GM12878 (cell line): ENCODE results near the gene TRIM61. TPM values are rescaled to one million over a fixed set of nuclear protein-coding genes. Genes with fewer than 3 reads are reported as not detected.

Experiments used
- ASH2L ChIP-seq: fragments of 300-600, 200-600 bp; sonication (generic); IDR thresholded peaks from 2 replicates; pipeline ENCODE4 v1.6.1; 2017; ENCODE audit warnings: low read depth, mild to moderate bottlenecking, borderline replicate concordance
- BACH1 ChIP-seq: fragments of 450-650 bp; IDR thresholded peaks from 2 replicates; pipeline ENCODE4 v1.6.1; 2017; ENCODE audit warnings: mild to moderate bottlenecking, borderline replicate concordance
- CBX5 ChIP-seq: sonication (generic); IDR thresholded peaks from 2 replicates; pipeline ENCODE4 v1.6.1; 2016; ENCODE audit warnings: low read depth, moderate library complexity, mild to moderate bottlenecking, inconsistent platforms
- CREM ChIP-seq: IDR thresholded peaks from 2 replicates; pipeline ENCODE4 v1.6.1; 2014; ENCODE audit warnings: antibody characterized with exemption, low read depth
- DPF2 ChIP-seq: fragments of 450-650 bp; IDR thresholded peaks from 2 replicates; pipeline ENCODE4 v1.6.1; 2017; ENCODE audit warnings: mild to moderate bottlenecking
- E2F8 ChIP-seq: fragments of 450-650 bp; IDR thresholded peaks from 2 replicates; pipeline ENCODE4 v1.6.1; 2018; ENCODE audit warnings: mild to moderate bottlenecking, low read depth, moderate library complexity; ENCODE audit not compliant: partially characterized antibody
- FOXM1 ChIP-seq: IDR thresholded peaks from 2 replicates; pipeline ENCODE4 v1.6.1; 2012; ENCODE audit warnings: low read depth, mild to moderate bottlenecking, inconsistent platforms, low read length, moderate library complexity
- IKZF1 ChIP-seq: fragments of 450-650 bp; conservative IDR thresholded peaks from 2 replicates; pipeline ENCODE4 v1.6.1; 2017; ENCODE audit warnings: antibody characterized with exemption, mild to moderate bottlenecking
- KDM1A ChIP-seq: fragments of 200-600 bp; sonication (generic); IDR thresholded peaks from 2 replicates; pipeline ENCODE4 v1.6.1; 2016; ENCODE audit warnings: borderline replicate concordance
- NBN ChIP-seq: fragments of 450-650 bp; IDR thresholded peaks from 2 replicates; pipeline ENCODE4 v1.6.1; 2016
- PAX8 ChIP-seq: fragments of 450-650 bp; IDR thresholded peaks from 2 replicates; pipeline ENCODE4 v1.6.1; 2017; ENCODE audit warnings: mild to moderate bottlenecking, moderate library complexity
- RAD51 ChIP-seq: fragments of 450-650 bp; IDR thresholded peaks from 2 replicates; pipeline ENCODE4 v1.6.1; 2016; ENCODE audit warnings: moderate library complexity, mild to moderate bottlenecking, inconsistent platforms
- RBBP5 ChIP-seq: fragments of 200-600 bp; sonication (generic); conservative IDR thresholded peaks from 2 replicates; pipeline ENCODE4 v1.6.1; 2016
- RCOR1 ChIP-seq: conservative IDR thresholded peaks from 2 replicates; pipeline ENCODE4 v1.6.1; 2012; ENCODE audit warnings: low read depth, low read length, improper control_type of control experiment
- RELA ChIP-seq: fragments of 450-650 bp; IDR thresholded peaks from 2 replicates; pipeline ENCODE4 v1.8.0; 2014; ENCODE audit warnings: borderline replicate concordance; ENCODE audit not compliant: partially characterized antibody
- SIX5 ChIP-seq: IDR thresholded peaks from 2 replicates; pipeline ENCODE4 v1.6.1; 2011; ENCODE audit warnings: mild to moderate bottlenecking, low read depth, low read length, moderate library complexity; ENCODE audit not compliant: severe bottlenecking
- SMAD1 ChIP-seq: fragments of 450-650 bp; IDR thresholded peaks from 2 replicates; pipeline ENCODE4 v1.6.1; 2018; ENCODE audit warnings: mild to moderate bottlenecking, low read depth; ENCODE audit not compliant: partially characterized antibody
- SMAD5 ChIP-seq: IDR thresholded peaks from 2 replicates; pipeline ENCODE4 v1.6.1; 2016; ENCODE audit warnings: antibody characterized with exemption, low read depth
- SRF ChIP-seq, 2 experiments: IDR thresholded peaks; 2 replicates each; pipeline ENCODE4 v1.6.1; 2011; ENCODE audit warnings: low read depth in 2 of 2, low read length in 2 of 2, mild to moderate bottlenecking in 1 of 2, moderate library complexity in 1 of 2
- polyA plus RNA-seq, 11 experiments: library from polyadenylated mRNA; depleted of rRNA in 4 of 11; unstranded in 6 of 11; stranded (reverse) in 5 of 11; fragments of >200 nt; fragmentation: Nextera tagmentation in 4 of 11; fragmentation: Illumina TruSeq in 1 of 11; extraction: Ambion mirVana in 4 of 11; extraction: Trizol in 1 of 11; gene quantifications; 1 replicate in 1 of 11; 2 replicates in 10 of 11; pipeline versions ENCODE4 v1.2.1 to v1.2.3, GENCODE V29; 2011 to 2016; ENCODE audit warnings: inconsistent platforms in 2 of 11, missing spikeins in 2 of 11, low read depth in 1 of 11
- total RNA-seq, 4 experiments: library from RNA; depleted of rRNA in 3 of 4; stranded (reverse); fragments of >200 nt in 3 of 4; fragmentation: Illumina TruSeq in 1 of 4; extraction: Trizol in 1 of 4; gene quantifications; 2 replicates each; pipeline versions ENCODE4 v1.2.1 to v1.2.3, GENCODE V29; 2013 to 2021
- TF ChIP-seq, protein P1 (sequence below): fragments of 450-650 bp; IDR thresholded peaks from 2 replicates; pipeline ENCODE4 v1.6.1; 2016; ENCODE audit warnings: mild to moderate bottlenecking, moderate library complexity, borderline replicate concordance

The TRIM61 gene
- total and polyA plus RNA-seq, 10 of the 15 experiments (the other 5 are each of a cell fraction or from before 2014, with no cell fraction given), result 3.2 to 10.9 (median 5.7) TPM

GRCh38 chr4:164956766-164957643 is 20.5 kb downstream of the TRIM61 start (continued):
- TF ChIP-seq, protein P1, sequence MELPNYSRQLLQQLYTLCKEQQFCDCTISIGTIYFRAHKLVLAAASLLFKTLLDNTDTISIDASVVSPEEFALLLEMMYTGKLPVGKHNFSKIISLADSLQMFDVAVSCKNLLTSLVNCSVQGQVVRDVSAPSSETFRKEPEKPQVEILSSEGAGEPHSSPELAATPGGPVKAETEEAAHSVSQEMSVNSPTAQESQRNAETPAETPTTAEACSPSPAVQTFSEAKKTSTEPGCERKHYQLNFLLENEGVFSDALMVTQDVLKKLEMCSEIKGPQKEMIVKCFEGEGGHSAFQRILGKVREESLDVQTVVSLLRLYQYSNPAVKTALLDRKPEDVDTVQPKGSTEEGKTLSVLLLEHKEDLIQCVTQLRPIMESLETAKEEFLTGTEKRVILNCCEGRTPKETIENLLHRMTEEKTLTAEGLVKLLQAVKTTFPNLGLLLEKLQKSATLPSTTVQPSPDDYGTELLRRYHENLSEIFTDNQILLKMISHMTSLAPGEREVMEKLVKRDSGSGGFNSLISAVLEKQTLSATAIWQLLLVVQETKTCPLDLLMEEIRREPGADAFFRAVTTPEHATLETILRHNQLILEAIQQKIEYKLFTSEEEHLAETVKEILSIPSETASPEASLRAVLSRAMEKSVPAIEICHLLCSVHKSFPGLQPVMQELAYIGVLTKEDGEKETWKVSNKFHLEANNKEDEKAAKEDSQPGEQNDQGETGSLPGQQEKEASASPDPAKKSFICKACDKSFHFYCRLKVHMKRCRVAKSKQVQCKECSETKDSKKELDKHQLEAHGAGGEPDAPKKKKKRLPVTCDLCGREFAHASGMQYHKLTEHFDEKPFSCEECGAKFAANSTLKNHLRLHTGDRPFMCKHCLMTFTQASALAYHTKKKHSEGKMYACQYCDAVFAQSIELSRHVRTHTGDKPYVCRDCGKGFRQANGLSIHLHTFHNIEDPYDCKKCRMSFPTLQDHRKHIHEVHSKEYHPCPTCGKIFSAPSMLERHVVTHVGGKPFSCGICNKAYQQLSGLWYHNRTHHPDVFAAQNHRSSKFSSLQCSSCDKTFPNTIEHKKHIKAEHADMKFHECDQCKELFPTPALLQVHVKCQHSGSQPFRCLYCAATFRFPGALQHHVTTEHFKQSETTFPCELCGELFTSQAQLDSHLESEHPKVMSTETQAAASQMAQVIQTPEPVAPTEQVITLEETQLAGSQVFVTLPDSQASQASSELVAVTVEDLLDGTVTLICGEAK, result peak; percentile 82
- TF ChIP-seq RAD51 (no peak), IKZF1 (peak; percentile 37; the same call in 1 of the 2 replicates), BACH1 (no peak), PAX8 (no peak), NBN (no peak), CBX5 (no peak), SMAD1 (no peak), KDM1A (no peak), RCOR1 (0 out of 2 replicates have a peak, but pooled peaks have one; percentile 36), CREM (peak; percentile 70; the same call in 1 of the 2 replicates), SMAD5 (peak; percentile 78; the same call in 1 of the 2 replicates), RELA (no peak), ASH2L (0 out of 2 replicates have a peak, but pooled peaks have one; percentile 41), E2F8 (no peak), RBBP5 (no peak), SRF (IDR thresholded peaks at IDR 0.05; ENCODE audit: low read depth in 2 of 2, low read length in 2 of 2) (no peak), SIX5 (no peak), FOXM1 (no peak), DPF2 (0 out of 2 replicates have a peak, but pooled peaks have one; percentile 31)
